Activated T-helper 2 cell treated with anti-CD3 and anti-CD28 coated beads, Interferon-gamma antibody, Interleukin-2, Interleukin-4, amounts not matched to agents 10 μg/mL and 5 μg/mL and 100 μg/mL, durations not matched to agents 14 hours and 24 hours and 36 hours (primary cell): Measurements from ENCODE around the gene G0S2. TPM values are rescaled to one million over a fixed set of nuclear protein-coding genes. Genes with fewer than 3 reads are reported as not detected.

Source experiments
- DNase-seq: peaks from one replicate; pipeline ENCODE4 v3.0.0; 2021; ENCODE audit warnings: low spot score
- H3K27ac Mint-ChIP-seq: one replicate; pipeline ENCODE4 v1.8.0; 2021; ENCODE audit warnings: mixed read lengths
- H3K27me3 Mint-ChIP-seq: one replicate; pipeline ENCODE4 v1.8.0; 2021; ENCODE audit warnings: low read depth, mixed read lengths
- H3K36me3 Mint-ChIP-seq: one replicate; pipeline ENCODE4 v1.8.0; 2021; ENCODE audit warnings: low read depth, mixed read lengths
- H3K4me1 Mint-ChIP-seq: one replicate; pipeline ENCODE4 v1.8.0; 2021; ENCODE audit warnings: low read depth, mixed read lengths
- H3K4me3 Mint-ChIP-seq: one replicate; pipeline ENCODE4 v1.8.0; 2021; ENCODE audit warnings: low read depth, mild to moderate bottlenecking, moderate library complexity, mixed read lengths
- H3K9me3 Mint-ChIP-seq: one replicate; pipeline ENCODE4 v1.8.0; 2021; ENCODE audit warnings: mixed read lengths
- intact Hi-C: fragments of 100-400 bp; cut with micrococcal nuclease; formaldehyde crosslinking; loops from one replicate; pipeline ENCODE4 v1.15.1; 2023
- total RNA-seq: library from RNA; stranded (reverse); gene quantifications from 2 replicates; pipeline ENCODE4 v1.2.3, GENCODE V29; 2022

Gene G0S2
- total RNA-seq, 1 donor from 2014 or later, result 49.3 TPM

- Mint-ChIP-seq H3K9me3 (no peaks in the 10 kb centered on the region), H3K4me1 (peaks cover 52% of the 10 kb centered on the region), H3K27me3 (no peaks in the 10 kb centered on the region), H3K36me3 (no peaks in the 10 kb centered on the region), H3K4me3 (no peak overlapping the region), H3K27ac (peak overlapping the region; percentile 51)
- intact Hi-C loops, result loop anchor here (5.0 kb wide), 2 partner anchors 34 to 94 kb away; no protein-coding TSS in a partner anchor
- DNase-seq, result no peak
Measured at GRCh38 chr1:209652873-209653401, 22.3 kb upstream of the G0S2 start.

- Mint-ChIP-seq H3K9me3 (no peaks in the 10 kb centered on the region), H3K27me3 (no peaks in the 10 kb centered on the region), H3K4me3 (no peak overlapping the region), H3K4me1 (peaks cover 54% of the 10 kb centered on the region), H3K27ac (peak overlapping the region; percentile 21), H3K36me3 (no peaks in the 10 kb centered on the region)
- intact Hi-C loops, result loop anchor here (5.0 kb wide), 2 partner anchors 33 to 93 kb away; no protein-coding TSS in a partner anchor
- DNase-seq, result no peak
Measured at GRCh38 chr1:209653915-209654351, 21.3 kb upstream of the G0S2 start.

- Mint-ChIP-seq H3K4me3 (no peak overlapping the region), H3K36me3 (no peaks in the 10 kb centered on the region), H3K27me3 (no peaks in the 10 kb centered on the region), H3K4me1 (peaks cover 47% of the 10 kb centered on the region), H3K27ac (no peak overlapping the region), H3K9me3 (no peaks in the 10 kb centered on the region)
- intact Hi-C loops, result no loop called here
- no peak for DNase-seq
Measured at GRCh38 chr1:209655411-209656231, 19.6 kb upstream of the G0S2 start.

GRCh38 chr1:209657140-209657879 lies 17.9 kb upstream of the G0S2 start:
- no peak overlapping the region for H3K27ac Mint-ChIP-seq
- no peak for DNase-seq
- H3K4me1 Mint-ChIP-seq, result peaks cover 39% of the 10 kb centered on the region
- intact Hi-C loops, result no loop called here
- no peak overlapping the region for H3K4me3 Mint-ChIP-seq
- no peaks in the 10 kb centered on the region for H3K9me3 Mint-ChIP-seq
- no peaks in the 10 kb centered on the region for H3K36me3 Mint-ChIP-seq
- H3K27me3 Mint-ChIP-seq, result no peaks in the 10 kb centered on the region

GRCh38 chr1:209657918-209658317 lies 17.3 kb upstream of the G0S2 start:
- intact Hi-C loops, result no loop called here
- peaks cover 2% of the 10 kb centered on the region for H3K36me3 Mint-ChIP-seq
- H3K27me3 Mint-ChIP-seq, result no peaks in the 10 kb centered on the region
- no peak overlapping the region for H3K4me3 Mint-ChIP-seq
- H3K4me1 Mint-ChIP-seq, result peaks cover 33% of the 10 kb centered on the region
- DNase-seq, result no peak
- H3K27ac Mint-ChIP-seq, result no peak overlapping the region
- H3K9me3 Mint-ChIP-seq, result no peaks in the 10 kb centered on the region

- H3K27ac Mint-ChIP-seq, result peak overlapping the region; percentile 79
- intact Hi-C loops, result loop anchor here (1.0 to 2.0 kb wide), 4 partner anchors 9 to 91 kb away; no protein-coding TSS in a partner anchor
Measured at GRCh38 chr1:209659909-209660308, 15.3 kb upstream of the G0S2 start.

GRCh38 chr1:209661071-209661470 lies 14.1 kb upstream of the G0S2 start:
- H3K27me3 Mint-ChIP-seq, result no peaks in the 10 kb centered on the region

More at GRCh38 chr1:209659909-209660308, 15.3 kb upstream of the G0S2 start:
- DNase-seq, result no peak
- Mint-ChIP-seq H3K9me3 (no peaks in the 10 kb centered on the region), H3K4me3 (peak overlapping the region; percentile 16), H3K4me1 (peaks cover 25% of the 10 kb centered on the region), H3K27me3 (no peaks in the 10 kb centered on the region), H3K36me3 (peaks cover 6% of the 10 kb centered on the region)

GRCh38 chr1:209662879-209663327 lies 12.3 kb upstream of the G0S2 start:
- intact Hi-C loops, result no loop called here
- no peak for DNase-seq
- peaks cover 22% of the 10 kb centered on the region for H3K4me1 Mint-ChIP-seq
- H3K4me3 Mint-ChIP-seq, result no peak overlapping the region
- peaks cover 6% of the 10 kb centered on the region for H3K36me3 Mint-ChIP-seq
- H3K27ac Mint-ChIP-seq, result no peak overlapping the region
- H3K9me3 Mint-ChIP-seq, result no peaks in the 10 kb centered on the region
- no peaks in the 10 kb centered on the region for H3K27me3 Mint-ChIP-seq

More at GRCh38 chr1:209661071-209661470, 14.1 kb upstream of the G0S2 start:
- H3K4me3 Mint-ChIP-seq, result no peak overlapping the region
- peaks cover 6% of the 10 kb centered on the region for H3K36me3 Mint-ChIP-seq
- DNase-seq, result no peak
- no peaks in the 10 kb centered on the region for H3K9me3 Mint-ChIP-seq
- intact Hi-C loops, result loop anchor here (2.0 kb wide), 1 partner anchor 64 kb away; no protein-coding TSS in a partner anchor
- no peak overlapping the region for H3K27ac Mint-ChIP-seq
- peaks cover 25% of the 10 kb centered on the region for H3K4me1 Mint-ChIP-seq

GRCh38 chr1:209667103-209667502 lies 8.1 kb upstream of the G0S2 start:
- Mint-ChIP-seq H3K4me1 (peaks cover 16% of the 10 kb centered on the region), H3K9me3 (peaks cover 4% of the 10 kb centered on the region), H3K36me3 (peaks cover 10% of the 10 kb centered on the region), H3K27ac (no peak overlapping the region), H3K4me3 (no peak overlapping the region), H3K27me3 (no peaks in the 10 kb centered on the region)
- no peak for DNase-seq
- intact Hi-C loops, result no loop called here

GRCh38 chr1:209667708-209668107 lies 7.5 kb upstream of the G0S2 start:
- no peaks in the 10 kb centered on the region for H3K27me3 Mint-ChIP-seq

GRCh38 chr1:209670441-209671082 lies 4.7 kb upstream of the G0S2 start:
- Mint-ChIP-seq H3K4me1 (peaks cover 45% of the 10 kb centered on the region), H3K36me3 (peaks cover 7% of the 10 kb centered on the region), H3K27ac (peak overlapping the region; percentile 54), H3K9me3 (peaks cover 4% of the 10 kb centered on the region), H3K27me3 (peaks cover 5% of the 10 kb centered on the region), H3K4me3 (no peak overlapping the region)
- intact Hi-C loops, result no loop called here
- DNase-seq, result no peak

More at GRCh38 chr1:209667708-209668107, 7.5 kb upstream of the G0S2 start:
- intact Hi-C loops, result no loop called here
- Mint-ChIP-seq H3K4me3 (no peak overlapping the region), H3K27ac (no peak overlapping the region), H3K4me1 (peaks cover 19% of the 10 kb centered on the region), H3K9me3 (peaks cover 4% of the 10 kb centered on the region), H3K36me3 (peaks cover 10% of the 10 kb centered on the region)
- no peak for DNase-seq
